OCI-LY3 (cell line): ENCODE data around the gene JAG2.

Experiments
- EZH2phosphoT487 ChIP-seq: fragments of 200-600 bp; shearing (Covaris generic); IDR thresholded peaks from 2 replicates; pipeline ENCODE4 v1.6.1; 2018; ENCODE audit warnings: antibody characterized with exemption, mixed run types, low read depth
- TF ChIP-seq, protein P1 (sequence below): fragments of 200-600, 300-600 bp; sonication (generic); IDR thresholded peaks from 2 replicates; pipeline ENCODE4 v1.5.1; 2014; ENCODE audit warnings: antibody characterized with exemption, low read length, low read depth

GRCh38 chr14:105154476-105154871 is 14.1 kb downstream of the JAG2 start:
- TF ChIP-seq, protein P1, sequence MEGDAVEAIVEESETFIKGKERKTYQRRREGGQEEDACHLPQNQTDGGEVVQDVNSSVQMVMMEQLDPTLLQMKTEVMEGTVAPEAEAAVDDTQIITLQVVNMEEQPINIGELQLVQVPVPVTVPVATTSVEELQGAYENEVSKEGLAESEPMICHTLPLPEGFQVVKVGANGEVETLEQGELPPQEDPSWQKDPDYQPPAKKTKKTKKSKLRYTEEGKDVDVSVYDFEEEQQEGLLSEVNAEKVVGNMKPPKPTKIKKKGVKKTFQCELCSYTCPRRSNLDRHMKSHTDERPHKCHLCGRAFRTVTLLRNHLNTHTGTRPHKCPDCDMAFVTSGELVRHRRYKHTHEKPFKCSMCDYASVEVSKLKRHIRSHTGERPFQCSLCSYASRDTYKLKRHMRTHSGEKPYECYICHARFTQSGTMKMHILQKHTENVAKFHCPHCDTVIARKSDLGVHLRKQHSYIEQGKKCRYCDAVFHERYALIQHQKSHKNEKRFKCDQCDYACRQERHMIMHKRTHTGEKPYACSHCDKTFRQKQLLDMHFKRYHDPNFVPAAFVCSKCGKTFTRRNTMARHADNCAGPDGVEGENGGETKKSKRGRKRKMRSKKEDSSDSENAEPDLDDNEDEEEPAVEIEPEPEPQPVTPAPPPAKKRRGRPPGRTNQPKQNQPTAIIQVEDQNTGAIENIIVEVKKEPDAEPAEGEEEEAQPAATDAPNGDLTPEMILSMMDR: no peak
- no peak for TF ChIP-seq EZH2phosphoT487
